Psoas muscle (tissue), 8 donors: Measurements from ENCODE around the gene TAOK3. TPM values are rescaled to one million over a fixed set of nuclear protein-coding genes. Genes with fewer than 3 reads are reported as not detected.

Experiments
- ATAC-seq, 4 donors: fragments of 200-7000 bp; cut with Tn5 transposase; one replicate each; pipeline ENCODE4 v1.9.1; 2020; ENCODE audit warnings: moderate library complexity in 3 of 4, mild to moderate bottlenecking in 2 of 4
- DNase-seq, 2 donors: peaks; one replicate each; pipeline ENCODE4 v3.0.0-alpha.2; 2020
- H3K27ac ChIP-seq: fragments of 200-600 bp; one replicate; pipeline ENCODE4 v1.8.0; 2022
- H3K27me3 ChIP-seq, 3 donors: fragments of 200-600 bp in 1 of 3; one replicate each; pipeline versions ENCODE4 v1.6.1 to v1.8.0; 2013 to 2022; ENCODE audit warnings: low read length in 2 of 3, mild to moderate bottlenecking in 2 of 3, moderate library complexity in 1 of 3; ENCODE audit not compliant: insufficient read depth in 3 of 3
- H3K36me3 ChIP-seq, 2 donors: fragments of 200-600 bp in 1 of 2; one replicate each; pipeline versions ENCODE4 v1.6.1 to v1.8.0; 2013 to 2022; ENCODE audit warnings: low read depth in 1 of 2, mild to moderate bottlenecking in 1 of 2, moderate library complexity in 1 of 2; ENCODE audit not compliant: insufficient read depth in 1 of 2
- H3K4me1 ChIP-seq: fragments of 200-600 bp; one replicate; pipeline ENCODE4 v1.8.0; 2022
- H3K4me3 ChIP-seq: fragments of 200-600 bp; one replicate; pipeline ENCODE4 v1.8.0; 2022; ENCODE audit warnings: mild to moderate bottlenecking
- H3K9me3 ChIP-seq: fragments of 200-600 bp; one replicate; pipeline ENCODE4 v1.8.0; 2022
- CTCF ChIP-seq: fragments of 200-600 bp; IDR thresholded peaks from one replicate; pipeline ENCODE4 v1.8.0; 2022; ENCODE audit warnings: antibody characterized with exemption
- WGBS, 3 donors: extraction: QIAGEN DNeasy Blood & Tissue Kit; methylation state at CpG; one replicate each; pipeline versions ENCODE4 v1.1.6 to v1.1.7; 2013; 5-methylcytosine and 5-hydroxymethylcytosine counted together
- intact Hi-C, 2 donors: fragments of 100-400 bp; cut with DNase I; formaldehyde crosslinking; loops; one replicate each; pipeline versions ENCODE4 v1.11.0 to v1.14.2; 2022
- polyA plus RNA-seq, 3 donors: library from polyadenylated mRNA; stranded (reverse); fragments of 200-250 nt; gene quantifications; one replicate each; pipeline ENCODE4 v1.2.3, GENCODE V29; 2013
- total RNA-seq, 4 donors: library from RNA; stranded (reverse); fragmentation: NEBNext Ultra II Directional in 2 of 4; extraction: Animal tissue kit (Norgen Biotek cat#: 25700) in 2 of 4; gene quantifications; one replicate each; pipeline versions ENCODE4 v1.2.1 to v1.2.4, GENCODE V29; 2021 to 2023
- donor health status: healthy with polysubstance abuse.
- donor health status: DM: no; HTN: no; CAD: no; lungs with moderate emphysema.
- donor health status: Bipolar disorder and iron deficiency.
- donor health status: healthy.
- donor health status: DM: yes; HTN: yes; CAD: no.
- donor health status: DM: no; HTN: no; CAD: no.
- donor health status: DM: no; HTN: no; CAD: no.
- donor health status: DM: yes; HTN: yes; CAD: no.

Gene TAOK3
- total and polyA plus RNA-seq, 7 donors: 6.5 to 22.2 (median 18.2) TPM

GRCh38 chr12:118274066-118274465, 98.6 kb downstream of the TAOK3 start:
- ATAC-seq (no peak), DNase-seq (no peak)
- no peak for TF ChIP-seq CTCF
- no peak overlapping the region for H3K27ac ChIP-seq
- H3K27me3 ChIP-seq: no peaks in the 10 kb centered on the region
- no peaks in the 10 kb centered on the region for H3K4me1 ChIP-seq
- no peak overlapping the region for H3K4me3 ChIP-seq
- no peaks in the 10 kb centered on the region for H3K36me3 ChIP-seq
- H3K9me3 ChIP-seq: no peaks in the 10 kb centered on the region
- WGBS, 3 donors: 76 to 85% (median 78%) methylated on average over 4 of the region's 4 CpGs
- intact Hi-C loops: no loop called here

GRCh38 chr12:118271770-118272417, 100.8 kb downstream of the TAOK3 start:
- ATAC-seq: no peak
- Histone ChIP-seq H3K27me3 (no peaks in the 10 kb centered on the region), H3K4me3 (no peak overlapping the region), H3K36me3 (no peaks in the 10 kb centered on the region), H3K9me3 (no peaks in the 10 kb centered on the region), H3K27ac (no peak overlapping the region), H3K4me1 (no peaks in the 10 kb centered on the region)
- TF ChIP-seq CTCF: no peak
- intact Hi-C loops: no loop called here
- no peak for DNase-seq
- WGBS, 3 donors: 85 to 88% (median 85%) methylated on average over 5 of the region's 5 CpGs

- H3K4me1 ChIP-seq: no peaks in the 10 kb centered on the region
- 93 to 94% (median 93%) methylated on average over 3 of the region's 3 CpGs for WGBS, 3 donors
- H3K27me3 ChIP-seq: no peaks in the 10 kb centered on the region
- H3K36me3 ChIP-seq: peaks cover 0 to 4% of the 10 kb centered on the region in 2 donors
- no peak for TF ChIP-seq CTCF
- no peak overlapping the region for H3K4me3 ChIP-seq
- DNase-seq (no peak), ATAC-seq (no peak)
- intact Hi-C loops: no loop called here
- H3K27ac ChIP-seq: no peak overlapping the region
- no peaks in the 10 kb centered on the region for H3K9me3 ChIP-seq
These were observed 101.5 kb downstream of the TAOK3 start for GRCh38 chr12:118271183-118271582.

GRCh38 chr12:118269806-118270205, 102.9 kb downstream of the TAOK3 start:
- H3K36me3 ChIP-seq: peaks cover 0 to 15% of the 10 kb centered on the region in 2 donors
- no peak overlapping the region for H3K27ac ChIP-seq
- H3K4me3 ChIP-seq: no peak overlapping the region
- H3K4me1 ChIP-seq: no peaks in the 10 kb centered on the region
- ATAC-seq (no peak), DNase-seq (no peak)
- WGBS, 3 donors: 92 to 95% (median 93%) methylated on average over 1 of the region's 1 CpG
- no peak for TF ChIP-seq CTCF
- intact Hi-C loops: no loop called here
- H3K9me3 ChIP-seq: no peaks in the 10 kb centered on the region
- H3K27me3 ChIP-seq: no peaks in the 10 kb centered on the region

- no peak for TF ChIP-seq CTCF
- H3K4me1 ChIP-seq: no peaks in the 10 kb centered on the region
- peaks cover 0 to 15% of the 10 kb centered on the region in 2 donors for H3K36me3 ChIP-seq
- 51 to 64% (median 52%) methylated on average over 6 of the region's 6 CpGs for WGBS, 3 donors
- H3K9me3 ChIP-seq: no peaks in the 10 kb centered on the region
- H3K4me3 ChIP-seq: no peak overlapping the region
- intact Hi-C loops: no loop called here
- DNase-seq (no peak), ATAC-seq (peak in 3 of 4 donors; percentile 54 to 80 (median 70))
- no peaks in the 10 kb centered on the region for H3K27me3 ChIP-seq
- H3K27ac ChIP-seq: no peak overlapping the region
These were observed 113.6 kb downstream of the TAOK3 start for GRCh38 chr12:118259079-118259478.
